NCI-H748 treated with DMSO at 0.1 percent for 48 hours (cell line): ENCODE results near the gene MMP17.
A peak's percentile ranks its signal among the peaks of the same experiment; 100 is the strongest.

Source experiments
- DNase-seq: peaks from one replicate; lab custom pipeline; 2025; lab: John Stamatoyannopoulos, UW

The MMP17 gene

DNA sequence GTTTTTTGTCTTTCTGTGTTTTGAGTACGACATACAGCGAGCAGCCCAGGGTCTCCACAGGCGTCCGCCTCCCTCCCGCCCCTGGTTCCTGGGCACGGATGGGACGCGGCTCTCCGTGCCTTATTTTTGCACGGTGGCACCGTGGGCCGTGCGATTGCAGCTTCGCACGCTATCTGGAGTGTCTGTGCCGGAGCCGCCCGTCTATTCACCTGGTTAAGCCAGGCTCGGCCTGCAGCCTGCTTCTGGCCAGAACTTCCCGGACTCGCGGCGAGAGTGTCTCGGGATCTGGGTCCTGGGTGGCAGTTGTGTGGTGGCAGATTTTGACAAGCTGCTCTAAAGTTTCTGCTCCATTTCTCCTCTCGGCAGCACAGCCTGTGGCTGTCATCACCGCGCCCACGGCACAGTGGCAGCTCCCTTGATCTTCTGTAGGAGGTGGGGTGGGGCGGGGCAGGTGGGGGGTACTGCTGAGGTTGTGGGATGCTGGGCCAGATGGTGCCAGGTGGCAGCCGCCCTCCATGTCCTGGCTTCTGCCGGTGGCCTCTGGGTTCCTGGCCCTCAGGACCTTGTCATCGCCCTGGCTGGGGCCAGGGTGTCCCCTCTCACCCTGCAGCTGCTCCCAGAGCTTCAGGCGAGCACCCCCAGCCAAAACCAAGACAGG, 2.9 kb downstream of the MMP17 start:
- DNase-seq = peak; percentile 27

DNA sequence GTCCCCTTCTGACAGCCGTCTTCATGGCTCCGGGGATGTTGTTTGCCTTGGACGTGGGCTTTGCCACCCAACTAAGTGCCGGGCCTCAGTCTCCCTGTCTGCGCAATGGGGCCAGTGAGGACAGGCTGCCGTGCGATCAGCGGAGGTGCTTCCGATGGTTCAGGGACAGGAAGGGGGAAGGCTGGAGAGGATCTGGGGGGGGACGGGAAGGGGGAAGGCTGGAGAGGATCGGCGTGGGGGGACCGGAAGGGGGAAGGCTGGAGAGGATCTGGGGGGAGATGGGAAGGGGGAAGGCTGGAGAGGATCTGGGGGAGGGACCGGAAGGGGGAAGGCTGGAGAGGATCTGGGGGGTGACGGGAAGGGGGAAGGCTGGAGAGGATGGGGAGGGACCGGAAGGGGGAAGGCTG, 3.4 kb downstream of the MMP17 start:
- DNase-seq = no peak

DNA sequence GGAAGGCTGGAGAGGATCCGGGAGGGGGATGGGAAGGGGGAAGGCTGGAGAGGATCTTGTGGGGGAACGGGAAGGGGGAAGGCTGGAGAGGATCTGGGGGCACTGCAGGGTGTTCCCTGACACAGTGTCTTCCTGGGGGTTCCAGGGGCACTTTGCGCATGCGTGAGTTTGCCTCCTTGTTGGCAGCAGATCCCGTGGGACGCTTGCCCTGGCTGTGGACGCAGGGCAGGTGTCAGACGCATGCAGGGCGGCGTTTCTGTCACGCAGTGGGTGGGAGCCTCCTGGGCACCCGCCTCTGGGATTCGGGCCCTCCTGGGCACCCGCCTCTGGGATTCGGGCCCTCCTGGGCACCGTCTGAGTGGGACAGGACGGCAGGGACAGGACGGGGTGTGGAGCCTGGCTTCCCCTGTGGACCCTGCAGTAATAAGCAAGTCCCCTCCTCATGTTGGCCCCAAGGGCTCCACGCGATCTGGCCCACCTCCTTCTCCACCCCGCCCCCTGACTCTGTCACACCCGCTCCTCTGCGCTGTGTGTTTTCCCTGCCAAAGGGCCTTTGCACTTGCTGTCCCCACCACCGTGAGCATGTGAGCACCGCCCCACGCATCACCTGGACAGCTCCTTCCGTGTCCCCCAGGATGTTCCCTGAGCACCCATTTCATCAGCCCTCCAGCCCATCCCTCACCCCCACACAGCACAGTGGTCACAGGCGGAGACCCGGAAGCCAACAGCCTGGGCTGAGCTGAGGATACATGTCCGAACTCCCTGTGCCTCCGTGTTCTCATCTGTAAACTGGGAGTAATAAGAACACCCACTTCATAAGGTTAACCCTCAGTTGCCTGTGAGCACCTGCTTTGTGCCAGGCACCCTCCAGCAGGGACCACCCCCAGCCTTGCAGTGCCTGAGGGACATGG, 4.4 kb downstream of the MMP17 start:
- DNase-seq = peak; percentile 16

DNA sequence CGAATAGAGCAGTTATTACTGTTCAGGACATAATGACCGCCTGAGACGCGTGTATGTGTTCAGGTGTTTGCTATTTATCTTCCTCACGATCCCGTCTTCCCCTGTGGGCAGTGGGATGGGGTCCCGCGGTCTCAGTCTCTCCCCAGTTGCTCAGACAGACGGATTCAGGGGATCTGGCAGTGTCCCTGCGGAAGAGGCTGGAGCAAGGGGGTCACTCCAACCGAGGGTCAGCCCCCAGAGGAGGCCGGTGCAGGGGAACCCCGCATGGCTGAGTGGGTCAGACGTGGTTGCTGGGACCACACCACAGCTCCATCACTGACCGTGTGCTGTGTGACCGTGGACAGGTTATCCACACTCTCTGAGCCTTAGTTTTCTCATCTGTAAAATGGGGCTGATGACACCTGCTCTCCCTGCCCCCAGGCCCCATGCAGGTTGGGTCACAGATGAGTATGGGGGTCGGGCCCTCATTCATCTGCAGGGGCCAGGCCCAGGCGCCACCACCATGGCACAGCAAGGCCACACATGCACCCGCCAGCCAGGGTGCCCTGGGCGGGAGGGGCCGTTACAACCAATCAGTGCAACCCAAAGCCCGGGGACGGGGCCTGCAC, 5.2 kb downstream of the MMP17 start:
- DNase-seq = no peak

DNA sequence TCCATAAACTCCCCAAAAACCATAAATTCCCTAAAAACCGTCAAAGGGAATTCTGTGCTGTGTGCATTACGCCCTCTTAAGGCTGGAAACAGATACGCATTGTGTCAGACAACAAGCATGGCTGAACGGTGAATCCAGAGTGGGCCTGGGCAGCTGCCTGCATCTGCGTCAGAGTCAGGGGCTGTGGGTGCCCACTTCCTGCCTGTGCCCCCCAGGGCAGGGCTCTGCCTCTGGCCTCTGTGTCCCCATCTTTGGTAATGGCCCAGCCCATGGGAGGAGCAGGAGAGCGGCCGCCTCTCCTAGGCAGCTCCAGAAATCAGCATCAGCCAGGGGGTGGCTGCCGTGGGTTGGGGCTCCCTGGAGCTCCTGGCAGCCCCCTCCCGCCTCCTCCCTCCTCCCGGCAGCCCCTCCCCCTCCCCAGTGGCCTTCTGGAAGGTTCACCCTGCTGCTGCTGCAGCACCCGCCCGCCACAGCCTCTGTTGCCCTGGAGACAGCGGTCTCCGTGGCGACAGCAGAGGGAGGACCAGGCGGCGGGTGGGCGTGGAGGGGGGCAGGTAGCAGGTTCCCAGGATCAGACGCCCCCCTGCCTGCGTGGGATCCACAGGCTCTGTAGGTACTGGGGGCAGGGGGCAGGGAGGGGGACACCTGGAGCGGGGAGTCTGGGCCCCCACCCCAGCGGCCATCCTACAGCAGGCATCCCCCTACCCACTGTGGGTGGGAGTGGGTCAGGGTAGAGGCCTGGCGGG, 5.9 kb downstream of the MMP17 start:
- DNase-seq = no peak

DNA sequence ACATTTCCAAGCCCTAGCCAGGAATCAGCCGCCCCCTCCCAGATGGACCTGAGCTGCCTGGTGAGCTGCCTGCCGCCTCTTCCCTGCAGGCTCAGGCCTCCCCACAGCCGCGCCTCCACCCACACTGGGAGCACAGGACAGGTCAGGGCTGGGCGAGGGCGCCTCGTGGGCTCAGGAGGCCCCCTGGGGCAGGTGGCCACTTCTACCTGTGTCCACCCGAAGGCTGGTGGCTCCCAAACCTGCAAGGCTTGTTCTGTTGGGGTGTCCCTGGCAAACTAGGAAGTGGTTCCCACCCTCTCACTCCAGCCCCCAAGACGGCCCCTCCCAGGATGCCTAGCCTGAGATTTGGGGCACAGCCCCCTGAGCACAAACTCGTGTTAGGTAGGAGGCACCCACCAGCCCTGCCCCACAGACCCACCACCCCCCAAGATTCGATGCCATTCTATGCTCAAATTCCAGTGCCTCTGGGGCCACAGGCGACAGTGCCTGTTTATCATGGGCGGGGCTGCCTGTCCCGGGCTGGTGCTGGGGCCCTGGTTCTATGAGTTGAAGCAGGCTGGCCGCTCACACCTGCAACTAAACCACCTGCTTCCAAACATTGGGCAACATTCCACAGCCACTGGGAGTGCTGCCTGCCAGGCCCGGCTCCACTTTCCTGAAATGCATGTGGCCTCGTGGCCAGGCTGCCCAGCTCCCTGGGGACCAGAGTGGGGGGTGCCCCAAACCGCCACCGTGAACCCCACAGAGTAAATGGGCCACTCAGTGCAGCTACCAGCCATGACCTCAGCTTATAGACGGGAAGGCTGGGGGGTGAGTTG, 6.8 kb downstream of the MMP17 start:
- no peak for DNase-seq

DNA sequence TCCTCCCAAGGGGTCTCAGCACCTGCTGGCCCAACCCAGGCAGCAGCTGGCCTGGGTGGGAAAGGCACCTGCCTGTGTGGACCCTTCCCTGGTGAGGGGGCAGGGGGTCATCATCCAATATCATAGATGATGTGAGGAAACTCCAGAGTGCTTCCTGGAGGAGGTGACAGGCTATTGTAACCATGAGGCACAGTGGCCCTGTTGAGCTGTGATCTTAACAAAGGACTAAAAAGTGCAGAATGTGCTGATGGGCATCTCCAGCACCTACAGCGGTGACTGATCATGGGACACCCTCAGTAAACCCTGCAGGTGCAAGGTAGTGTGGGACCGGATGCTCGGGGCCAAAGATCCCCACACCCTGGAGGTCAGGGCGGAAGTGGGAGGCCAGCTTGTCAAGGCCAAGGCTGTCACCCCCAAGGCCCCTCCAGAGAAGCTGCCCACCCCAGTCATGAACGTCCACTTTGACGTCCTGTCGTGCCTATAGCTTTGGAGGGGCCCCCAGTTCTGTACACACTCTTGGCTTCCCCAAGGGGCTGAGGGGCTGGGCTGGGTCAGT, 7.5 kb downstream of the MMP17 start:
- DNase-seq = no peak

DNA sequence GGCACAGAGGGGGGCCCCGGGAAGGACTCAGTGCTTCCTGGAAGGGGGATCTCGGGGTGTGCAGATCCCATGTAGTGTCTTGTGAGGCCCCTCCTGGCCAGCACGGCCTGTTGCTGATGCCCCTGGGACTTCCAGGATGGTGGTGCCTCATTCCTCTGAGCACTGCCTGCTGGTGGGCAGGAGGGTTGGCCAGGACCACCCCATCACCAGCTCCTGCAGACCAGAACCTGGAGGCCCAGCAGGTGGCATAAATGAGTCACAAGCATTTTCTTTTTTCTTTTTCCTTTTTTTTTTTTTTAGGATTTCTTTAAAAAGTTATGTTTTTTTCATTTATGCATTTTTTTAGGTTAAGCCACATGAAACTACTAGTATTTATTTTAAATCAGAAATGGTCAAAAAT, 8.0 kb downstream of the MMP17 start:
- DNase-seq = no peak

DNA sequence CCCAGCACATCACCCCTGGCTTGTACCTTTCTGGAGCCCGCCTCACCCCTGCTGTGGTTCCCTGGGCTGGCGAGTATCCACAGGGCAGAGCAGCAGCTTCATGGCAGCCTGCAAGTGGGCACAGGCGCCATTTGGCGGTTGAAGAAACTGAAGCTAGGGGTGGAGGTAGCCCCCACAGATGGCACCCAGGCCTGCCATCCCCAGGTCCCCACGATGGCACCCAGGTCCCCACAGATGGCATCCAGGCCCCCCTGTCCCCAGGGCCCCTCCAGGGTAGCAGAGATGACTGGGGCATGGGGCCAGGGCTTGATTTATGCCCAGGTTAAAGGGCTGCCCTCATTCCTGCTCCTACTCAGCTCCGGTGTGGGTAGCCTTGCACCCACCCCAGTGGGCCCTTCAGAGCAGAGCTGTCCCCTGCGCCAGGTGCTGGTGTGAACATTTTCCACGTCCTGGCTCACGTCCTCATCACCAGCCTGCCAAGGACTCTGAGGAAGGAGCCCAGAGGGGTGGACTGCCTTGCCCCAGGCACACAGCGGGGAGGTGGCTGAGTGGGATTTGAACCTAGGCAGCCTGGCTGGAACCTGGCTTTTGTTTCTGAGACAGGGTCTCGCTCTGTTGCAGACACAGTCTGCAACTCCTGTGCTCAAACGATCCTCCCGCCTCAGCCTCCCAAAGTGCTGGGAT, 8.7 kb downstream of the MMP17 start:
- DNase-seq = no peak

DNA sequence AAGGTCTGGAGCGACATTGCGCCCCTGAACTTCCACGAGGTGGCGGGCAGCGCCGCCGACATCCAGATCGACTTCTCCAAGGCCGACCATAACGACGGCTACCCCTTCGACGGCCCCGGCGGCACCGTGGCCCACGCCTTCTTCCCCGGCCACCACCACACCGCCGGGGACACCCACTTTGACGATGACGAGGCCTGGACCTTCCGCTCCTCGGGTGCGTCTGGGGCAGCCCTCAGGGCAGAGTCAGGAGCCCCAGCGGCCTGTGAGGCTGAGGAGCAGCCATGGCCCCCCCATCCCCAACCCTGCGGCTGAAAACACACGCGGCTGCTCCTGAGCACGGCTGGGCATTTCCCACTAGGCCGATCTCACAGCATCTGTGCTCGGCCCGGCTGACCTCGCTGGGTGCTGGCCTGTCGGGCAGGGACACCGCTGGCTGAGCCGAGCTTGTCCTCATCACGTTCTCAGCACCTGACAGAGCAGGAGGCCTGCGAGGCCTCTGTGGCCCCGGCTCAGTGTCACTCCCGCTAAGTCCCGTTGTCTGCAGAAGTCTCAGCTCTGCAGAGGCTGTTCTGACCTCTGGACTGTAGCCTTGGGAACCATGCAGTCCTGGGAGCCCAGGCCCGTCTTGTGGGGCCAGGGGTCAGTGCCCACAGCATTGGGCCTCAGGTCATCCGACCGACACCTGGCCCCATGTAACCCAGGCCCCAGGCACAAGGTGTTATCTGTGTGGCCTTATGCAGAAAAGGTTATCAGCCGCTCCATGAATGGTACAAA, 12.6 kb downstream of the MMP17 start:
- DNase-seq = no peak

DNA sequence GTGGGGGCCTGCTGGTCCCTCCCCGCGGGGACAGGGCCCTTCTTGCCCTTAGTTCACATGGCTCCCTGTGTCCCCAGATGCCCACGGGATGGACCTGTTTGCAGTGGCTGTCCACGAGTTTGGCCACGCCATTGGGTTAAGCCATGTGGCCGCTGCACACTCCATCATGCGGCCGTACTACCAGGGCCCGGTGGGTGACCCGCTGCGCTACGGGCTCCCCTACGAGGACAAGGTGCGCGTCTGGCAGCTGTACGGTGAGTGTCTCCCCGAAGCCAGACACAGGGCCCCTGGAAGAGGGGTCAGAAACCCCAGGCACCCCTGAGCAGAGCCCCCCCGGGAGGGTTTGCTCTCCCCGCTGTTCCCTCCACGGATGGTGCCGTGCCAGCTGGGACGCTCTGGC, 13.4 kb downstream of the MMP17 start:
- DNase-seq = no peak

DNA sequence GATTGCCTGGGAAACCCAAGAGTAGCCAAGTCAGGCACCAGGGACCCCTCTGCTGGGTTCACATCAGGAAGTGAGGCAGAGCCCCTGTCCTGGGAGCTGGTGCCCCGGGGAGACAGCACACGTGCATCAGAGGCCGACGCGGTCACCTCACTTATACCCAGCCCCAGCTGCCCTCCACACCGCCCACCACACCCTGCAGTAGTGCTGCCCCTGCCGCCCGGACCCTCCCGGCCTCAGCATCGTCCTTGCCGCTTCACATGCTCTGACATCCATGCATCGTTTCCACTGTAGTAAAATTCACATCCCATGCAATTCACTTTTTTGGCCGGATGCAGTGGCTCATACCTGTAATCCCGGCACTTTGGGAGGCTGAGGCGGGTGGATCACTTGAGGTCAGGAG, 14.0 kb downstream of the MMP17 start:
- no peak for DNase-seq

DNA sequence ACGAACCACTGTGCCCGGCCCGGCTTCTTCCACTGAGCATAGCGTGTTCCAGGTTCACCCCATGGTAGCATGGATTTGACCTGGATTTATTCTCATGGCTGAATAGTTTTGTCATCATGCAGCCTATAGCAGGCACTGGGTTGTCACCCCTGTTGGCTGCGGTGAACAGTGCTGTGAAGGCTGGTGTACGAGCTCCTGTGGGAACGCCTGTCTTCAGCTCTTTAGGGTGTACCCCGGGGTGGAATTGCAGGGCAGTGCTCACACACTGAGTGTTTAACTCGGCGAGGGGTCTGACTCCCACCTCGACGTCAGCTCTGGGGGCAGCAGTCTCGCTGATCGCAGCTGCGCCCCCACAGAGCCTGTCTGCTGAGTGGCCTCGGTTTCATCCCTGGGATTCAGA, 15.3 kb downstream of the MMP17 start:
- no peak for DNase-seq

DNA sequence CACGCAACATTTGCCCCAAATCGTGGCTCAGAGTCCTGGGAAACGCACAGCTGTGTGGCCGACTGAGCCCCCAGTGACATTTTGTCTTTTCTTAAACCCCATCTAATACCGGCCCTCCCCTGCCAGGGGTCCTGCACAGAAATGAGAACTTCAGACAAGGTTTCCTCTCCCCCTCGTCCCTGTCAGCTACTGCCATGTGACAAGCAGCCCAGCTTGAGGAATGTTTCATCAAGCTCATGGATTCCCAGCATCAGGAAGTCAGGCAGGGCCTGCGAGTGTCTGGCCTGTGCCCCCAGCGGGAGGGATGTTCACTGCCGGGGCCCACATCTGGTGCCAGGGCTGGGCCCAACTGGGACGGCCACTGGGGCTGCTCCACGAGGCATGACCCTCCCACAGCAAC, 15.9 kb downstream of the MMP17 start:
- DNase-seq = no peak

DNA sequence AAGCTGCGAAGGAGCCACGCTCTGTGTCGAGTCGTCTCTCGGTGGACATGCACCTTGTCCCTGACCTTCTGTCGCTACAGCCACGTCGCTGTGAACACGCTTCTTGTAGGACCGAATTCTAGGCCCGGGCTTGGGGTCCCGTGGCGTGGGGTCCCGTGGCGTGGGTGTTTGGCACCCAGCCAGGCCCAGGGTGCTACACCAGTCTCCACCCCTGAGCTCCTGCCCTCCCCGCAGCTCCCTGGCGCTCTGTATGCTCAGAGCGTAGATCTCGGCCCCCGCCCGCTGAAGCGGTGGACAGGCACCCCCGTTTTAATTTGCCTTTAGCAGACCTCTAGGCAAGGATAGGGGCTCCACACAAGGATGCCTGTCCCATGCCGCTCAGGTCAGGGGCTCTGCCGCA, 16.5 kb downstream of the MMP17 start:
- no peak for DNase-seq

DNA sequence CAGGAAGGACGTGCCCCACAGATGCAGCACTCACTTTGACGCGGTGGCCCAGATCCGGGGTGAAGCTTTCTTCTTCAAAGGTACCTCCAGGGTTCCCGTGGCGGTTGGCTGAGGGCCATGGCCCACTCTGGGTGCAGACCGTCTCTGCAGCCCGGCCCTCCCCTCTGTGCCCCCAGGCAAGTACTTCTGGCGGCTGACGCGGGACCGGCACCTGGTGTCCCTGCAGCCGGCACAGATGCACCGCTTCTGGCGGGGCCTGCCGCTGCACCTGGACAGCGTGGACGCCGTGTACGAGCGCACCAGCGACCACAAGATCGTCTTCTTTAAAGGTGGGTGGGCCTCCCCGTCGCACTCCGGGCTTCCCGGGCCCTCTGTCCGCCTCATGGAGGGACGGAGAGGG, 16.9 kb downstream of the MMP17 start:
- no peak for DNase-seq

DNA sequence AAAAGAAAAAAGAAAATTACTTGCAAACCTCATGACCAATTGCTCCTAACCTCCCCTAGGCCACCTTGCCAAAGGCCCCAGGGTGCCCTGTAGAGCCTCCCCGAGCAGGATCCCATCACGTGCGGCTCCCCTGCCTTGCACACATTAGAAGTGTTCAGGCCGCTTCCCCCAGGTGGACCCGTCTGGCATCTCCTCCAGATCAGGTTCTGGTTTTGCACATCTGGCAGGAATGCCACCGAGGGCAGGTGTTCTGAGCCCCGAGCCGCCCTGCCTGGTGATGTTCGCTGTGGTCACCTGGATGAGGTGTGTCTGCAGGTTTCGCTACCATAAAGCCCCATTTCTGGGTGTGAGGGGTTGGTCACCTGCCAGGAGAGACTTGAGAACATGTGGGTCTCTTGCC, 19.3 kb downstream of the MMP17 start:
- no peak for DNase-seq

DNA sequence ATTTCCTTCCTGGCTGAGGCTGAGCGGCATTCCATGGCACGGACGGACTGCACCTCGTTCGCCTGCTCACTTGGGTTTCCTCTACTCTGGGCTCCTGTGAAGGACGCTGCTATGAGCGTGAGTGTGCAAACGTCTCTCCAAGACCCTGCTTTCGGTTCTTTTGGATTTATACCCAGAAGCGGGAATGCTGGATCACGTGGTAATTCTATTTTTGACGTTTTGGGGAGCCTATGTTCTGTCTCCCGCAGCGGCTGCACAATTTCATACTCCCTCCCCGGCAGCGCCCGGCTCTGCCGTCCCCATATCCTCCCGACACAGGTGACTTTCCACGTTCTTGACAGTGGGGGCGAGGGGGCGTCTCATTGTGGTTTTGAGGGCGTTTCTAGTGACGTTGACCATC, 20.6 kb downstream of the MMP17 start:
- no peak for DNase-seq

DNA sequence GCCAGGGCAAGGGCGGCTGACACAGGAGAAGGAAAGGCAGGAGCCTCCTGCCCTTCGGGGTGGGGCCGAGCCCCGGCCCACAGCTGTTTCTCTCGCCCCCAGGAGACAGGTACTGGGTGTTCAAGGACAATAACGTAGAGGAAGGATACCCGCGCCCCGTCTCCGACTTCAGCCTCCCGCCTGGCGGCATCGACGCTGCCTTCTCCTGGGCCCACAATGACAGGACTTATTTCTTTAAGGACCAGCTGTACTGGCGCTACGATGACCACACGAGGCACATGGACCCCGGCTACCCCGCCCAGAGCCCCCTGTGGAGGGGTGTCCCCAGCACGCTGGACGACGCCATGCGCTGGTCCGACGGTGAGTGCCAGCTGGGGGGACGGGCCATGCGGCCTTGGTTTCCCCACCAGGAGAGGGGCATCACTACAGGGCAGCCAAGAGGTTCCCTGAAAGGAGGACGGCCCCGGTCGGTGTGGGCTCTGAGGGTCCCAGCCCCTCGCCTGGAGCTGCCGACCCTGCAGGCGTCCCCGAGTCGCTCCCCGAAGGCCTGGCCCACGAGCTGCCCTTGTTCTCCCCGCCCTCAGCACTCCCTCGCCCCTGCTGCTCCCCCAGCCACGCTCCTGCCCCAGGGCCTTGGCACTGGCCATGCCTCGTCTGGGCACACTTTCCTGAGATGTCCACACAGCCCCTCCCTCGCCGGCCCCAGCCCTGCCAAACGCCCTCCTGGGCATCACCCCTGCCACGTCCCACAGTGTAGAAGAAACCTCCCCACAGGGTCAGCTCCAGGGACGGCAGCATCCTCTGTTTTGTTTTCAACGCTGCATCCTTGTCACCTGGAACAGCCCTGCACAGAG, 21.7 kb downstream of the MMP17 start:
- no peak for DNase-seq
